ENCODE results near the gene LRRC4C. TPM values are rescaled to one million over a fixed set of nuclear protein-coding genes. Genes with fewer than 3 reads are reported as not detected.

The LRRC4C gene
- polyA plus RNA-seq (2013, experiment 1 of 2) = 4.1 TPM
- 3.6 TPM for polyA plus RNA-seq (2013, experiment 2 of 2)

- Histone ChIP-seq H2AK5ac (ENCODE audit: low read length, severe bottlenecking) (no peak within 1 kb of the TSS), H3K36me3 (ENCODE audit: control insufficient read depth in 1 of 2, insufficient read depth in 2 of 2, low read depth in 1 of 2, low read length in 2 of 2) (no peaks in the 10 kb centered on the region), H3K4me3 (ENCODE audit: insufficient read depth in 1 of 2, low read depth in 1 of 2, low read length in 2 of 2) (no peak within 1 kb of the TSS), H3K14ac (ENCODE audit: low read length in 2 of 2) (no peak within 1 kb of the TSS), H3K79me1 (replicated peaks; ENCODE audit: low read length, poor library complexity, severe bottlenecking) (no peaks in the 10 kb centered on the region), H3K27ac (ENCODE audit: low read length, poor library complexity, severe bottlenecking) (no peak within 1 kb of the TSS), H3K9ac (ENCODE audit: low read length) (no peak within 1 kb of the TSS), H3K27me3 (ENCODE audit: control insufficient read depth in 1 of 2, insufficient read depth in 1 of 2, low read length in 2 of 2) (peaks cover 0 to 24% of the 10 kb centered on the region in 2 experiments), H4K91ac (ENCODE audit: low read length) (no peak within 1 kb of the TSS), H2BK5ac (ENCODE audit: low read depth, low read length, poor library complexity, severe bottlenecking) (peak within 1 kb of the TSS; percentile 38), H3K23ac (ENCODE audit: low read length in 2 of 2) (no peak within 1 kb of the TSS), H3K4ac (ENCODE audit: low read depth in 1 of 2, low read length in 2 of 2) (no peak within 1 kb of the TSS), H3K9me3 (ENCODE audit: control insufficient read depth, low read length) (no peaks in the 10 kb centered on the region), H3K18ac (ENCODE audit: low read depth in 1 of 2, low read length in 2 of 2) (no peak within 1 kb of the TSS), H2BK12ac (ENCODE audit: low read length in 2 of 2) (no peak within 1 kb of the TSS), H3K4me2 (ENCODE audit: low read length, poor library complexity, severe bottlenecking) (no peak within 1 kb of the TSS), H3K4me1 (ENCODE audit: control insufficient read depth, insufficient read depth, low read depth, low read length) (no peaks in the 10 kb centered on the region), H4K8ac (ENCODE audit: low read length) (no peak within 1 kb of the TSS), H2AFZ (ENCODE audit: low read depth, low read length) (no peak within 1 kb of the TSS), H2BK15ac (ENCODE audit: low read depth, poor library complexity, severe bottlenecking) (no peak within 1 kb of the TSS), H2BK120ac (ENCODE audit: low read depth, low read length) (no peak within 1 kb of the TSS)
- WGBS = 76% methylated on average over 22 of the region's 22 CpGs
- DNase-seq = no peak
Measured at GRCh38 chr11:41459465-41460401, at the start of gene LRRC4C. Gene LRRC4C, minus strand, starts transcription at chr11:41459652.

DNA sequence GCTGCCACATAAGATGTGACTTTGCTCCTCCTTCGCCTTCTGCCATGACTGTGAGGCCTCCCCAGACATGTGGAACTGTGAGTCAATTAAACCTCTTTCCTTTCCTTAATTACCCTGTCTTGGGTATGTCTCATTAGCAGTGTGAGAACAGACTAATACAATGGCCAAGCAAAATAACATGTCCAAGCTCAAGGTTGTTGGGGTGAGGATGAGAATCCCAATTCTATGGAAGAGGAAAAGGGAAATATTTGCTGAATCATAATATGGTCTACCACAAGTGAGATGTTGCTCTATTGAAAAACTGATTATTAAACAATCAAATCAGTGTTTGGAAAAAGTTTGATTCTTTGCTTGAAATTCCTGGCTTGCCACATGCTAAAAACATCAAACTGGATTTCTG, 48.7 kb upstream of the LRRC4C start:
- Histone ChIP-seq H3K18ac (ENCODE audit: low read depth in 1 of 2, low read length in 2 of 2) (no peak overlapping the region), H3K36me3 (ENCODE audit: control insufficient read depth in 1 of 2, insufficient read depth in 2 of 2, low read depth in 1 of 2, low read length in 2 of 2) (no peaks in the 10 kb centered on the region), H3K23ac (ENCODE audit: low read length in 2 of 2) (no peak overlapping the region), H3K4me3 (ENCODE audit: insufficient read depth in 1 of 2, low read depth in 1 of 2, low read length in 2 of 2) (no peak overlapping the region), H3K4ac (ENCODE audit: low read depth in 1 of 2, low read length in 2 of 2) (no peak overlapping the region), H2AFZ (ENCODE audit: low read depth, low read length) (no peak overlapping the region), H3K4me1 (ENCODE audit: control insufficient read depth, insufficient read depth, low read depth, low read length) (no peaks in the 10 kb centered on the region), H2BK15ac (ENCODE audit: low read depth, poor library complexity, severe bottlenecking) (no peak overlapping the region), H2BK120ac (ENCODE audit: low read depth, low read length) (no peak overlapping the region), H3K27ac (ENCODE audit: low read length, poor library complexity, severe bottlenecking) (no peak overlapping the region), H4K8ac (ENCODE audit: low read length) (no peak overlapping the region), H2BK5ac (ENCODE audit: low read depth, low read length, poor library complexity, severe bottlenecking) (no peak overlapping the region), H3K9me3 (ENCODE audit: control insufficient read depth, low read length) (no peaks in the 10 kb centered on the region), H3K27me3 (ENCODE audit: control insufficient read depth in 1 of 2, insufficient read depth in 1 of 2, low read length in 2 of 2) (no peaks in the 10 kb centered on the region), H2AK5ac (ENCODE audit: low read length, severe bottlenecking) (no peak overlapping the region), H3K14ac (ENCODE audit: low read length in 2 of 2) (no peak overlapping the region), H4K91ac (ENCODE audit: low read length) (no peak overlapping the region), H2BK12ac (ENCODE audit: low read length in 2 of 2) (no peak overlapping the region), H3K9ac (ENCODE audit: low read length) (no peak overlapping the region), H3K4me2 (ENCODE audit: low read length, poor library complexity, severe bottlenecking) (no peak overlapping the region), H3K79me1 (replicated peaks; ENCODE audit: low read length, poor library complexity, severe bottlenecking) (no peaks in the 10 kb centered on the region)
- no peak for DNase-seq
- WGBS = no CpG with 5 or more reads among the region's 1 CpG

GRCh38 chr11:41499429-41499828, 40.0 kb upstream of the LRRC4C start:
- Histone ChIP-seq H3K4ac (ENCODE audit: low read depth in 1 of 2, low read length in 2 of 2) (no peak overlapping the region), H2BK120ac (ENCODE audit: low read depth, low read length) (no peak overlapping the region), H3K79me1 (replicated peaks; ENCODE audit: low read length, poor library complexity, severe bottlenecking) (no peaks in the 10 kb centered on the region), H3K9ac (ENCODE audit: low read length) (no peak overlapping the region), H3K23ac (ENCODE audit: low read length in 2 of 2) (no peak overlapping the region), H3K4me3 (ENCODE audit: insufficient read depth in 1 of 2, low read depth in 1 of 2, low read length in 2 of 2) (no peak overlapping the region), H4K8ac (ENCODE audit: low read length) (no peak overlapping the region), H2BK5ac (ENCODE audit: low read depth, low read length, poor library complexity, severe bottlenecking) (no peak overlapping the region), H3K9me3 (ENCODE audit: control insufficient read depth, low read length) (no peaks in the 10 kb centered on the region), H3K27ac (ENCODE audit: low read length, poor library complexity, severe bottlenecking) (no peak overlapping the region), H2AK5ac (ENCODE audit: low read length, severe bottlenecking) (no peak overlapping the region), H4K91ac (ENCODE audit: low read length) (no peak overlapping the region), H3K36me3 (ENCODE audit: control insufficient read depth in 1 of 2, insufficient read depth in 2 of 2, low read depth in 1 of 2, low read length in 2 of 2) (no peaks in the 10 kb centered on the region), H2BK15ac (ENCODE audit: low read depth, poor library complexity, severe bottlenecking) (no peak overlapping the region), H3K4me1 (ENCODE audit: control insufficient read depth, insufficient read depth, low read depth, low read length) (no peaks in the 10 kb centered on the region), H3K4me2 (ENCODE audit: low read length, poor library complexity, severe bottlenecking) (no peak overlapping the region), H3K27me3 (ENCODE audit: control insufficient read depth in 1 of 2, insufficient read depth in 1 of 2, low read length in 2 of 2) (peaks cover 0 to 3% of the 10 kb centered on the region in 2 experiments), H3K14ac (ENCODE audit: low read length in 2 of 2) (no peak overlapping the region), H2BK12ac (ENCODE audit: low read length in 2 of 2) (no peak overlapping the region), H3K18ac (ENCODE audit: low read depth in 1 of 2, low read length in 2 of 2) (no peak overlapping the region), H2AFZ (ENCODE audit: low read depth, low read length) (no peak overlapping the region)
- DNase-seq = no peak
- 30% methylated on average over 1 of the region's 3 CpGs for WGBS

GRCh38 chr11:41498726-41499125, 39.3 kb upstream of the LRRC4C start:
- Histone ChIP-seq H3K36me3 (ENCODE audit: control insufficient read depth in 1 of 2, insufficient read depth in 2 of 2, low read depth in 1 of 2, low read length in 2 of 2) (no peaks in the 10 kb centered on the region), H3K23ac (ENCODE audit: low read length in 2 of 2) (no peak overlapping the region), H3K4me1 (ENCODE audit: control insufficient read depth, insufficient read depth, low read depth, low read length) (no peaks in the 10 kb centered on the region), H2BK120ac (ENCODE audit: low read depth, low read length) (no peak overlapping the region), H2BK5ac (ENCODE audit: low read depth, low read length, poor library complexity, severe bottlenecking) (no peak overlapping the region), H3K4me2 (ENCODE audit: low read length, poor library complexity, severe bottlenecking) (no peak overlapping the region), H3K9me3 (ENCODE audit: control insufficient read depth, low read length) (no peaks in the 10 kb centered on the region), H2AFZ (ENCODE audit: low read depth, low read length) (no peak overlapping the region), H4K8ac (ENCODE audit: low read length) (no peak overlapping the region), H3K79me1 (replicated peaks; ENCODE audit: low read length, poor library complexity, severe bottlenecking) (no peaks in the 10 kb centered on the region), H4K91ac (ENCODE audit: low read length) (no peak overlapping the region), H3K14ac (ENCODE audit: low read length in 2 of 2) (no peak overlapping the region), H3K27ac (ENCODE audit: low read length, poor library complexity, severe bottlenecking) (no peak overlapping the region), H3K4ac (ENCODE audit: low read depth in 1 of 2, low read length in 2 of 2) (no peak overlapping the region), H2BK15ac (ENCODE audit: low read depth, poor library complexity, severe bottlenecking) (no peak overlapping the region), H2AK5ac (ENCODE audit: low read length, severe bottlenecking) (no peak overlapping the region), H2BK12ac (ENCODE audit: low read length in 2 of 2) (no peak overlapping the region), H3K9ac (ENCODE audit: low read length) (no peak overlapping the region), H3K4me3 (ENCODE audit: insufficient read depth in 1 of 2, low read depth in 1 of 2, low read length in 2 of 2) (no peak overlapping the region), H3K27me3 (ENCODE audit: control insufficient read depth in 1 of 2, insufficient read depth in 1 of 2, low read length in 2 of 2) (peaks cover 0 to 3% of the 10 kb centered on the region in 2 experiments), H3K18ac (ENCODE audit: low read depth in 1 of 2, low read length in 2 of 2) (no peak overlapping the region)
- WGBS = no CpG with 5 or more reads among the region's 1 CpG
- no peak for DNase-seq

All from mesenchymal stem cell (in vitro differentiated cells and primary cell).